T-helper 2 cell (primary cell): Measurements from ENCODE around the gene RXRA.

ENCODE experiments used
- DNase-seq, 5 experiments: peaks; one replicate each; pipeline versions ENCODE4 v3.0.0 to v3.0.0-alpha.2; 2012 to 2022

RXRA gene

GRCh38 chr9:134437403-134438194, 111.3 kb downstream of the RXRA start:
- DNase-seq = no peak

- no peak for DNase-seq
Observed at GRCh38 chr9:134438195-134438788, 112.0 kb downstream of the RXRA start.

DNA sequence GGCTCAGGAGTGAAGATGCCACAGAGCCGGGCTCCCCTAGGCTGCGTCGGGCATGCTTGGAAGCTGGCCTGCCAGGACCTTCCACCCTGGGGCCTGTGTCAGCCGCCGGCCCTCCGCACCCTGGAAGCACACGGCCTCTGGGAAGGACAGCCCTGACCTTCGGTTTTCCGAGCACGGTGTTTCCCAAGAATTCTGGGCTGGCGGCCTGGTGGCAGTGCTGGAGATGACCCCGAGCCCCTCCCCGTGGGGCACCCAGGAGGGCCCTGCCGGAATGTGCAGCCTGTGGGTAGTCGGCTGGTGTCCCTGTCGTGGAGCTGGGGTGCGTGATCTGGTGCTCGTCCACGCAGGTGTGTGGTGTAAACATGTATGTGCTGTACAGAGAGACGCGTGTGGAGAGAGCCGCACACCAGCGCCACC, 113.1 kb downstream of the RXRA start:
- DNase-seq = no peak

DNA sequence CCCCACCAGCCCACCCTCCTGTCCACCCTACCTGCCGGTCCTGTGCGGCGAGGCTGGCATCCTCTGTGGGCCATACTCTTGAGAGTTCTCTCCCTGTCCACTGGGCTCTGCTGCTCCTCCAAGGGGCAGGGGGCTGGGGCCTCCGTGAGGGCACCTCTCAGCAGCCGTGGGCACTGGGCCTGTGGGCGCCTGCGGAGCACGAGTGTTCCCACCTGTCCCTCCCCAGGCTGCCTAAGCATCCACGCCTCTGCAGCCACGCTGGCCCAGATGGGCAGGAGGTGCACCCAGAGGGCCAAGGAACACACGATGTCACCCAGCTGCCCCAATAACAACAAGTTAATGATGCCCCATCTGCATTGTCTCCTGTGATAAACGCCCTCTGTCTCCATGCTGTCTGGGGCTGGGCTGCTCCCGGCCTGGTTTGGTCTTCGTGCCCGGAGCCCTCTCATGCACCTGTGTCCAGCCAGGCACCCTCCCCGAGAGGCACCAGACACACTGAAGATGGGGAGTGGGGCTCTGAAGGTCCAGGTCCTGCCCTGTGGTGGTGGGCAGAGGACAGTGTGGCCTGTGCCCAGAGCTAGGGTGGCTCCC, 114.5 kb downstream of the RXRA start:
- no peak for DNase-seq

DNA sequence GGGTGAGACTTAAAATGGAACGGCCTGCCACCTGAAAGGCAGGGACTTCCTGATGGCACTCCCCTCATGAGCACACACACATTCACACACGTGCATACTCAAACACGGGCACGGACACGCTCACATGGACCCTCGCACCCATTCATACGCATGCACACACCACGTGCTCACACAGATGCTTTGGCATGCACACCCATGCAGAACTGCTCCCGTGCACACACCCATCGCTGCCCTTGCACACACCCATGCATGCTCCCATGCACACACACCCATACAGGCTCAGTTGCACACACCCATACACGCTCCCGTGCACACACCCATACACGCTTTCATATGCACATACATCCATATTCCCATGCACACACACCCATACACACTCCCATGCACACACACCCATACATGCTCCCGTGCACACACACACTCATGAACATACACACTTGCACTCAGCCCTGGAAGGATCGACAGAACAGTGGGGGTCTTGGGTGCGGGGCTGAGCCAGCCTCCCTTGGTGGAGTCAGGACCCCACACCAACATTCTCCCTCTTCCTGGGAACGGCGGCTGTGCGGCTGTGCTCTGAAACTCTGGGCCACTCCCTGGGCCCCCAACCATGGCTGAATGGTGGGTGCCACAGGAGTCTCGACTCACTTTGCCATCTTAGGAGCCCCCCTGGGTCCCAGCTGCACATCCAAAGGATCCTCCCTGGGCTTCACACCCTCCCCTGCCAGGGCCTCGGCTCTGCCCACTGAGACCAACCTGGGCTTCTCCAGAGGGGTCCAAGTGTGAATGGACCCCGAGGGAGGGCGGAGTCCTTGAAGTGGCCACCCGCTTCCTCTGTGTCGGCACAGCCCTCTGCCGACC, 115.2 kb downstream of the RXRA start:
- no peak for DNase-seq

- DNase-seq = no peak
Observed at GRCh38 chr9:134442085-134442474, 115.8 kb downstream of the RXRA start.

DNA sequence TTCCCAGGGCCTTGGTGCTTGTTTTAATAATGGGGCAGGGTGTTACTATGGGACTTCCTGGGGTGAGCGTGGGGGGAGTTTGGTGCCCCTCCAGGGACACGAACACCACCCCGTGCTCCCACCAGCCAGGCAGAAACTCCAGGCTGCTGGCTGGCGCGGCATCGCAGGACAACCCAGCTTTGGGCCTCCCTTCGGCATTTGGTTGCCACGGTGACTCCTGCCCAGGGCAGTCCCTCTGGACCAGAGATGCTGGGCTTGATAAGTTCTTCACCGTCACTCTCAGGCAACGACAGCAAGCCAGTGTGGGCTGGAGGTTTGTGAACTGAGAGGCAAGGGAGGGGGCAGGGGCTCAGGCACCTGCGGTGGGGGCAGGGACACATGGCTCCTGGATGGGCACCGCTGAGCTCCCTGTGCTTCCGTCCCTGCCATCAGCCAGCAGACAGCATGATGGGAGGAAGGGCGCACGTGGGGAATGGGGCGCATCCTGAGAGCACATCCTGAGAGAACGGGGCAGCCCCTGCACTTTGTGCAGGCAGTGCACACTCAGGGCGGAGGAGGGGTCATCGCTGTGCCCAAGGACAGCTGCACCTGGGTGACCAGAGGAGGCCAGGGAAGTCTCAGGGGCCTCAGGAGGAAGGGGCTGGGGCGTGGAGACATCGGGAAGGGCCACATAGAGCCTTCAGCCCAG, 116.4 kb downstream of the RXRA start:
- no peak for DNase-seq

GRCh38 chr9:134443174-134444037, 117.2 kb downstream of the RXRA start:
- peak; percentile 73 to 93 (median 81) for DNase-seq

DNA sequence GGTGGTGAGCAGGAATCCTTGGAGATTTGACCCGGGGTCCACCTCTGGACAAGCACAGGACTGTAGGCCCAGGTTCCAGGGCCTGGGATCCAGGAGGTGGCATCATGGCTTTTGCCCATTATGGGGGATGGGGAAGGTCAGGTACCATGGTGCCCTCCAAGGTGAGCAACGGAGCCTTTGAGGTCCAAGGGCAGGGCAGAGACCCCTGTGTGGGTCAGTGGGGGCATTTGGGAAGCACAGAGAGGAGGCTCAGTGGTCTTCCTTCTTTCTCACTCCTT, 117.7 kb downstream of the RXRA start:
- DNase-seq = no peak

- DNase-seq = no peak
Observed at GRCh38 chr9:134445000-134445399, 118.7 kb downstream of the RXRA start.

GRCh38 chr9:134449180-134449916, 123.1 kb downstream of the RXRA start:
- DNase-seq = peak; percentile 56 to 85 (median 75)

GRCh38 chr9:134451700-134452458, 125.6 kb downstream of the RXRA start:
- DNase-seq = no peak

DNA sequence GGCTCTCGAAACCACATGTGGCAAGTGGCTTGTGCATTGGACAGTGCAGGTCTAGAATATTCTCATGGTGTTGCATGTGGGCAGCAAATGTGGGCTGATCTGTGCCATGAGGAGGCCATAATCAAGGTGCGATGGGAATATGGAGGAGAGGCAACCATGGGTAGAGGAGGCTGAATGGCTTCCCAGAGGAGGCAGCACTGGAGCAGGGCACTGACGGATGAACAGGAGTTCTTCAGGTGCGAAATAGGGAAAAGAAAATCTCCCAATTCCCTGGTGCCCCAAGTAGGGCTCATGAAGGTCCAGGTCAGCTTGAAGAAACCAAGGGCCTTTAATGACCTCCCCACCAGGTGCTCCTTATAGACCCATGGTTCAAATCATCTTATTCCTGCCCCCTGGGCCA, 126.5 kb downstream of the RXRA start:
- DNase-seq = no peak

GRCh38 chr9:134453776-134454475, 127.7 kb downstream of the RXRA start:
- no peak for DNase-seq

- DNase-seq = no peak
Observed at GRCh38 chr9:134454476-134454857, 128.2 kb downstream of the RXRA start.

DNA sequence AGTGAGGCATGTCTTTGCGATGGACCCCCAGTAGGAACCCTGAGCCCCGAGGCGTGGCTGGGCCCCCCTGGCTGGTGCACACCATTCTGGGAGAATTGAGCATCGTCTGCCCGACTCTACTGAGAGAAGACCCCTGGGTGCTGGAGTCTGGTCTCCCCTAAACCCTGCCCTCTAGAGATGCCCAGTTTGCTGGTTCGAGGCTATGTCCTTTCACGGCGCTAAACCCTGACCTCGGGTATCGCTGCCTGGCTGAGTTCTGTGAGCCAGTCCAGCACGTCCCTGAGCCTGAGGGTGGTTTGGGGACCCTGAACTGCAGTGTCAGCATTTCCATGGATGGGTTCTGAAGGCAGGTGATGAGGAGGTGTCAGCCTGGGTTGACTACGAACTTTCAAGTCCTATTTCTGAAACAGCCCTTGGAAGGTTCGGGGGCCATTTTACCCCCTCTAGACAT, 128.8 kb downstream of the RXRA start:
- DNase-seq = no peak

- no peak for DNase-seq
Observed at GRCh38 chr9:134455537-134455933, 129.3 kb downstream of the RXRA start.

GRCh38 chr9:134455934-134456755, 129.9 kb downstream of the RXRA start:
- peak; percentile 34 to 88 (median 70) for DNase-seq
